ENCODE measurements around the gene IRAK2.
"Not testable (repeated sequence)": the region's sequence is repeated elsewhere in the genome, so short reads cannot be mapped to it uniquely, and the experiment has no call there.

IRAK2 gene

DNA sequence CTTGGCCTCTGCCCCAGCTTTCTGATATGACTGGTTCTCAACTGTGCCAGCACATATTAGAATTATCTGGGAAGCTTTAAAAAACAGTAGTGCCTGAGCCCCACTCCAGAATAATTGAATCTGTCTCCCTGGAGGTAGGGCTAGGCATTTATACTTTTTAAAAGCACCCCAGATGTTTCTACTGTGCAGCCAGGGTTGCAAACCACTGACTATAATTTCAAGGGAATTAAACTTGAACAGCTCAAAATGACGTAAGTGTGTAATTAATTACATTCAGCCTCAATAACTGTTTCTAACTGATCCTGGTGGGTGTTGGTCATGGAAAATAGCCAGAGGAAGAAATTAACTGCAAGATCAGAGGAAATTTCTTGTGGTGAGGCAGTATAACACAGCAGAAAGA, 4.4 kb upstream of the IRAK2 start:
- DNase-seq (ENCODE audit: low spot score), result no peak

DNA sequence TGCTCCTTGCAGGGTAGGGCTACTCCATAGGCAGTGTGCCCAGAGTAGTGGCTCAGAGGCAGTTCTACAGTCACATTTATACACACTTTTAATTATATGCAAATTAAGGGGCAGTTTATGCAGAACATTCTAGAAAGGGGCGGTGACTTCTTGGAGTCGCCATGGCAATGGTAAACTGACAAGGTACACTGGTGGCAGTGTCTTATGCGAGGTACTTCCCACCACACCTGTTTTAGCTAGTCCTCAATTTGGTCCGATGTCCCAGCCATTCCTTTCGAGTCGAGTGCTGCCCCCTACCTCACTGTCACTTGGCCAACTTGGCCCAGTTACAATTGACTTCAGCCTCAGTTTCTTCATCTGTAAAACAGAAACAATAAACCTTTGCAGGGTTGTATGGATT, 3.8 kb upstream of the IRAK2 start:
- no peak for DNase-seq (ENCODE audit: low spot score)

DNA sequence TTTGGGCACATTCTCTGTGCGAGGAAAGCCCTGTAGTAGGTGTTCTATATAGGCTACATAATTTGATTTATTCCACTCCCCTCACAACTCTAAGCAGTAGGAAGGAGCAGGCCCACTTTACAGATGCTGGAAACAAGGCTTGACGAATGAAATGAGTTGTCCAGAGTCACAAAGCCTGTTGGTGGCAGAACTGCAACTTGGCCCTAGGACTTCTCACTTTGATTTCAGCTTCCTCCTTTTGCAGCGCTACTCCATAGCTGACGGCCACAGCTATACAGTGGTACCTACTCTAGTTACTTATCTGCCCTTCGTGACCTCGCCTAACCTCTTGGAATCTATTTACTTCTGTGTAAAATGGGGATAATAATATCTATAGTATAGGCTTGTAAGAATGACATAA, 2.5 kb upstream of the IRAK2 start:
- no peak for DNase-seq (ENCODE audit: low spot score)

DNA sequence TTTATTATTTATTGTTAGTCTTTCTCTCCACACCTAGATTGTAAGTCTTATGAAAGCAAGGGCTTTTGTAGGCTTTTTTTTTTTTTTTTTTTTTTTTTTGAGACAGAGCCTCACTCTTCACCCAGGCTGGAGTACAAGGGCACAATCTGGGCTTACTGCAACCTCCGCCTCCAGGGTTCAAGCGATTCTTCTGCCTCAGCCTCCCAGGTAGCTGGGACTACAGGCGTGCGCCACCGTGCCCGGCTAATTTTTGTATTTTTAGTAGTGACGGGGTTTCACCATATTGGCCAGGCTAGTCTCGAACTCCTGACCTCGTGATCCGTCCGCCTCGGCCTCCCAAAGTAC, 546 bp upstream of the IRAK2 start:
- not testable (repeated sequence) for DNase-seq (ENCODE audit: low spot score)

DNA sequence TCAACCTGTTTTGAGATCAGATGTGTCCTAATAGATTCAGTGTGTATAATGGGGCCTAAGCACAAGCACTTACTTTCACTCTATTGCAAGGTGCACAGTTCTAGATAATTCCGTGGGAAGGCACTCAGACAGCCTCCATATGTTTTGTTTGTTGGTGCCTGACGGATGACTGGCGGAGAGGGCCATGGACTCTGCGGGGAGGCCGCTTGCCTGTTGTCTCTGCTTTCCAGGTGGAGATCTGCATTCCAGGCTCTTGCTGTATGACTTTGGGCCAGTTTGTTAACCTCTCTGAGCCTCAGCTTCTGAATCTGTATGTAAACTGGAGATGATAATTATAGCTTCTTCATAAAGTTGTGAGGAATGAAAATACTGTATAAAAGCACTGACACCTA, 1.5 kb downstream of the IRAK2 start:
- DNase-seq (ENCODE audit: low spot score), result no peak

DNA sequence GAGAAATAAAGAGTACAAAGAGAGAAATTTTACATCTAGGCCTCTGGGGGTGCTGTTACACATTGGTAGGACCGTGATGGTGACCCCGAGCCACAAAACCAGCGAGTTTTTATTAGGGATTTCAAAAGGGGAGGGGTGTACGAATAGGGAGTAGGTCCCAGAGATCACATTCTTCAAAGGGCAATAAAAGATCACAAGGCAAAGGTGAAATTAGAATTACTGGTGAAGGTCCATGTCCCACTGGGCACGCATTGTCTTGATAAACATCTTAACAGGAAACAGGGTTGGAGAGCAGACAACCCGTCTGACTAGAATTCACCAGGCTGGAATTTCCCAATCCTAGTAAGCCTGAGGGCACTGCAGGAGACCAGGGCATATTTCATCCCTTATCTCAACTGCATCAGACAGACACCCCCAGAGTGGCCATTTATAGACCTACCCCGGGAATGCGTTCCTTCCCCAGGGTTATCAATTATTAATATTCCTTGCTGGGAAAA, 4.3 kb downstream of the IRAK2 start:
- DNase-seq (ENCODE audit: low spot score), result peak; percentile 26

DNA sequence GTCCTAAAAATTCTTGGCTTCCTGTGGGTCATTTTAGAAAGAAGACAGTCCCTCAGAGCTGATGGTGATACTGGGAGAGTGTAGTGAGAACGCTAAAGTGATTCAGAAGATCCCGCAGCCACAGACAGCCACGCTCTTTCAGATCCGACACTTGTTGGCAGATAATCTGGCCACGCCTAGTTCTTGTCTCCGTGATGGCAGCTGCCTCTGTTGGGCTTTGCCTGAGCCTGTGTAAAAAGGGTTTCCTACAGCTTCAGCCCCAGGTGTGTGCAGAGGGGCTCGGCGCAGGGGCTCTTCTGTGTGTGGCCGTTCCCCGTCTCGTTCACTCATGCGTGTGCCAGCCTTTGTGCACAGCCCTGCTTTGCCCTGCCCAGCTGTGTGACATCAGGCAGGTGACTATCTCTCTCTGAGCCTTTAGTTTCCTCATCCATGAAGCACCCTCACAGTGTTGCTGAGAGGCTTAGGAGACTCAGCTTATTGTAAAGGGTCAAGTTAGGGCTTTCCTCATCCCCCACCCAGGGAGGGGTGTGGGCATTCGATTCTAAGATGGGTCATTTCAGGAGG, 6.3 kb downstream of the IRAK2 start:
- DNase-seq (ENCODE audit: low spot score), result no peak

DNA sequence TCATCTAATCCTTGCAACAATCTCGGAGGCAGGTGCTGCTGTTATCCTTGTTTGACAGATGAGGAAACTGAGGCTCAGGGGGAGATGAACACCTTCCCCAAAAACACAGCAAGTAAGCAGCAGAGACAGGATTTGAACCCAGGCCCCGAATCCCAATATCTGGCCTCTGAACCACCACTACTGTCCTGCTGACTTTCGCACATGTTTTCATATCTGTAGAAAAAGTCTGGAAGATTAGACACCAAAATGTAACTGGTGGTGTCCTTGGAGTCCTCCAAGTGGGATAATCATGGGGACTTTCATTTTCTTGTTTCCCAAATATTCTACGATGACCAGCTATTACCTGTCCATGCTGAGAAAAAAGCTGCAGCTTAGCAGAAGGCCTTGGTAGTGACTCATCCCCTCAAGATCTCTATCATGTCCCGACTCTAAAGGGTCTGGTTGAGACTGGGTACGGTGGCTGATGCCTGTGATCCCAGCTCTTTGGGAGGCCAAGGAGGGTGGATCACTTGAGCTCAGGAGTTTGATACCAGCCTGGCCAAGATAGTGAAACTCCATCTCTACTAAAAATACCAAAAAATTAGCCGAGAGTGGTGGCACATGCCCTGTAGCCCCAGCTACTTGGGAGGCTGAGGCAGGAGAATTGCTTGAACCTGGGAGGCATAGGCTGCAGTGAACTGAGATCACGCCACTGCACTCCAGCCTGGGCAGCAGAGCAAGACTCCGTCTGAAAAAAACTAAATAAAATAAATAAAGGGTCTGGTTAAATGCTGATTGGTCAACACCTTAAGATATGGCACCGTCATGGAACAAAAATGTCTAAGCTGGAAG, 8.6 kb downstream of the IRAK2 start:
- DNase-seq (ENCODE audit: low spot score), result peak; percentile 72

DNA sequence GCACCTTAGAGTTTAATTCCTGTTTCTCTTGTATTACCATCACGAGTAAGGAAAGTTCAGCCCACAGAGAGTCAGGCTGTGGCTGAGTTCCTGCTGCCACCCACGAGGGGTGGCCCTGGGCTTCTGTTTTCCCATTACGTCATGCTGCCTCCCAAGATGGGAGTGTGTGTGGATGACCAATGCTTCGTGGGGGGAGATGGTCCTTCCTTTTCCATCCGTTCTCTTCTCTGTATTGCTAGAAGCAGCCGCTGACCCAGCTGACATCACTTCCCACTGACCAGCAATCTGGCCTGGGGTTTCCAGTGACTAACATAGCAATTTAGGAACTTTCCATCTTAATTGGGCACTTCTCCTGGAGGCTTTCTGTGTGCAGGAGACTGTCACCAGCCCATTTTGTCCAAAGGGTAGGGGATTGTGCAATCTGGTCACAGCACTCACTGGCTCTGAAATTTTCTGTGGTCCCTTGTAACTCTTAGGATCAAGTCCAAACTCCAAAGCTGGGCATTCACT, 9.3 kb downstream of the IRAK2 start:
- peak; percentile 100 for DNase-seq (ENCODE audit: low spot score)

DNA sequence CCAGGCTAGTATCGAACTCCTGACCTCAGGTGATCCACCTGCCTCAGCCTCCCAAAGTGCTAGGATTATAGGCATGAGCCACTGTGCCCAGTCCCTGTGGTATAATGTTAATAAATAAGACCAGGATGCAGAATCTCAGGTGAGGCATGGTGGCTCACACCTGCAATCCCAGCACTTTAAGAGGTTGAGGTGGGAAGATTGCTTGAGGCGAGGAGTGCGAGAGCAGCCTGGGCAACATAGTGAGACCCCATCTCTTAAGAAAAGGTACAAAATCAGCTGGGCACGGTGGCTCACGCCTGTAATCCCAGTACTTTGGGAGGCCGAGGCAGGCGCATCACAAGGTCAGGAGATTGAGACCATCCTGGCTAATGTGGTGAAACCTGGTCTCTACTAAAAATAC, 10.6 kb downstream of the IRAK2 start:
- DNase-seq (ENCODE audit: low spot score), result not testable (repeated sequence)

DNA sequence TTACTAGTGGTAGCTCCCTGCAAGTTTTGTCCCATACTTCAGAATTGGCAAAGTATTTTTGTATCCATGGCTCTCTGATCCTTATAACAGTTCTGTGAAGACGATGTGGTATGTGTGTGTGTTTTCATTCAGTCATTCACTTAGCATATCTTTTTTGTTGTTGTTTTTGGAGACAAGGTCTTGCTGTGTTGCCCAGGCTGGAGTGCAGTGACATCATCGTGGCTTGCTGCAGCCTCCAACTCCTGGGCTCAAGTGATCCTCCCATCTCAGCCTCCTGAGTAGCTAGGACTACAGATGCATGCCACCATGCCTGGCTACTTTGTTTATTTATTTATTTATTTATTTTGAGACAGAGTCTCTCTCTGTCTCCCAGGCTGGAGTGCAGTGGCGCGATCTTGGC, 11.4 kb downstream of the IRAK2 start:
- not testable (repeated sequence) for DNase-seq (ENCODE audit: low spot score)

DNA sequence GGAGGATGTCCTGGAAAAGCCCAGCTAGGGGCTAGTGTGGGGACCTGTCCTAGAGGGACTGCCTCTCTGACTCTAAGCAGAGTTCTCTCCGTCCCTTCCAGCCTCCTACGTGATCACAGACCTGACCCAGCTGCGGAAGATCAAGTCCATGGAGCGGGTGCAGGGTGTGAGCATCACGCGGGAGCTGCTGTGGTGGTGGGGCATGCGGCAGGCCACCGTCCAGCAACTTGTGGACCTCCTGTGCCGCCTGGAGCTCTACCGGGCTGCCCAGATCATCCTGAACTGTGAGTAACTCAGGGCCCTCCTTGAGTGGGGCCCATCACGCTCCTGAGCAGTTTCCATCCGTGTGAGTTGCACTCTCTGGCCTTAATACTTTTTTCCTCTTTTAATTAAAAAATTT, 13.0 kb downstream of the IRAK2 start:
- no peak for DNase-seq (ENCODE audit: low spot score)

DNA sequence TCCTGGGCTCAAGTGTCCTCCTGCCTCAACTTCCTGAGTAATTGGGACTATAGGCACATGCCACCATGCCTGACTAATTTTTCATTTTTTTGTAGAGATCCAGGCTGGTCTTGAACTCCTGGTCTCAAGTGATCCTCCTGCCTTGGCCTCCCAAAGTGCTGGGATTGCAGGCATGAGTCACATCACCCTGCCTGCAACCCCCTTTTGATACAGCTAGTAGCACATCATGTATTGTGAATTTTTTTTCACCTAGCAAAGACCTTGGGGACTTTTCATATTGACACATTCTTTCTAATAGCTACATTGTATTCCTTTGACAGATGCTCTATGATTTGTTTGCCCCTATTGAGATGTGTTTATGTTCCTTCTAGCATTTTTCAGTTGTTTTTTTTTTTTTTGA, 14.2 kb downstream of the IRAK2 start:
- no peak for DNase-seq (ENCODE audit: low spot score)

DNA sequence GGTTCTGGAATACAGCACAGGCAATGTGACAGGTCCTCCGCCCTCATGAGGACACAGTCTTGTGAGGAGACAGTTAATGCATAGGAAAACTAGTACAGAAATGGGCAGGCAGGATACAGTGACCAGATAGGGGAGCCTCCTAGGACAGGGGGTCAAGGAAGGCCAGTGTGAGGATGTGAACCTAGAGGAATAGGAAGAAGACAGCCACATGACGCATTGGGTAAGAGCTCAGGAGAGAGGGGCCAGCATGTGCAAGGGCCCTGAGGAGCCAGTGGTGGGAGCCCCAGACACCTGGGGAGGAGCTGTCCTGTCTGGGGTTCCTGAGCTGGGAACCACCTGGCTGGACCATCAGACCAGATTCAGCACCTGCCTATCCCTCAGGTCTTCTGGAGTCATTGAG, 15.6 kb downstream of the IRAK2 start:
- DNase-seq (ENCODE audit: low spot score), result no peak

DNA sequence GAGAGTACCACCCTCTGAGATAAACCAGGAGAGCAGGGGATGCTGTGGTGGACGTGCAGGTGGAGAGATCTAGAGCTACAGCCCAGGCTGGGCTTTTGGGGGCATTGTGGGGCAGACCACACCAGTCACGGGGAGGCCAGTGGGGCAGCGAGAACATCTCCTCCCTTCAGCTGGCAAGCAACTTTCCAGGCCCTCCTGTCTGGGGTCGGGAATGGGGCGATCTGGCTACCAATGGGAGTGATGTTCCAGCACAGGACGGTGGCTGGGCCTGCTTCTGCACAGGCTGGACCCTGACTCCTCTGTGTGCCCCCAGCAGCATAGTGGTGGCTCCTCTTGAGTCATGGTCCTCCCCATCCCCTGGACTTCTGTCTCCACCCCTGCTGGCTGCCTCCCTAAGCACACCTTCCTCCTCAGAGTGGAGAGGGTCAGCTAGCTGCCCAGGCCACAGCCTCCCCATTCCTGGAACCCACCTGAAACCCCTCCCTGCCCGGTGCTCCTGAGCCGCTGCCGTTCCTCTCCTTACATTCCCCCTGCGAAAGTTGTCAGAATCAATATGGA, 16.1 kb downstream of the IRAK2 start:
- DNase-seq (ENCODE audit: low spot score), result no peak

DNA sequence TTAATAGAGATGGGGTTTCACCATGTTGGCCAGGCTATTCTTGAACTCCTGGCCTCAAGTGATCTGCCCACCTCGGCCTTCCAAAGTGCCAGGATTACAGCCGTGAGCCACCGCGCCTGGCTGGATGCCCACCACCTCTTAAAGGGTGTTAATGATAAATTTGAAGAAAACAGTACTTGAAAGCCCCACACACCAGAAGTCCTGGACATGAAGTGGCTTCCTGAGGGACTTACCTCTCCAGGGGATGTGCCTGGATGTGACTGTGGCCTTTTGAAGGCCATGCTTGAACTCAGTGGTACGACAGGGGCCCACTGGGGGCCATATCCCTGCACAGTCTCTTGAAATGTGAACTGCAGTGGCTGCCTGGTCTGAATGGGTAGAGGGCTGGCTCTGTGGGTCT, 18.2 kb downstream of the IRAK2 start:
- no peak for DNase-seq (ENCODE audit: low spot score)

DNA sequence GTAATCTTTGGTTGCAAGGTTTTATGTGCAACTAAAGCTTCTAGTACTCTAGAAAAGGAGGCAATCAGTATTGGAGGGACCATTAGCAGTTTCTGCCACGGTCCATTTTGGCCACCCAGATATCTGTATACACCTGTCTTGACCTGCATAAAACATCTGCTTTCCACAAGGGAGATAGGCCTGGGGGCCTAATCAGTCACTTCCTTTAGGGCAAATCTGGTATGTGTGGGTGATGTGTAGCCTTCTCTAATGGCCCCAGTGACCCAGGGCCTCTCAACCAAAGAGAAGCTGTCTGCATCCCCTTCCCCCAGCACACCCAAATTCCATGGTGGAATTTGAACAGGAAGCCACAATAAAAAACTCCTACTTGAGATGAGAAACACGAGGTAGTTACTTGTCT, 19.5 kb downstream of the IRAK2 start:
- peak; percentile 37 for DNase-seq (ENCODE audit: low spot score)

DNA sequence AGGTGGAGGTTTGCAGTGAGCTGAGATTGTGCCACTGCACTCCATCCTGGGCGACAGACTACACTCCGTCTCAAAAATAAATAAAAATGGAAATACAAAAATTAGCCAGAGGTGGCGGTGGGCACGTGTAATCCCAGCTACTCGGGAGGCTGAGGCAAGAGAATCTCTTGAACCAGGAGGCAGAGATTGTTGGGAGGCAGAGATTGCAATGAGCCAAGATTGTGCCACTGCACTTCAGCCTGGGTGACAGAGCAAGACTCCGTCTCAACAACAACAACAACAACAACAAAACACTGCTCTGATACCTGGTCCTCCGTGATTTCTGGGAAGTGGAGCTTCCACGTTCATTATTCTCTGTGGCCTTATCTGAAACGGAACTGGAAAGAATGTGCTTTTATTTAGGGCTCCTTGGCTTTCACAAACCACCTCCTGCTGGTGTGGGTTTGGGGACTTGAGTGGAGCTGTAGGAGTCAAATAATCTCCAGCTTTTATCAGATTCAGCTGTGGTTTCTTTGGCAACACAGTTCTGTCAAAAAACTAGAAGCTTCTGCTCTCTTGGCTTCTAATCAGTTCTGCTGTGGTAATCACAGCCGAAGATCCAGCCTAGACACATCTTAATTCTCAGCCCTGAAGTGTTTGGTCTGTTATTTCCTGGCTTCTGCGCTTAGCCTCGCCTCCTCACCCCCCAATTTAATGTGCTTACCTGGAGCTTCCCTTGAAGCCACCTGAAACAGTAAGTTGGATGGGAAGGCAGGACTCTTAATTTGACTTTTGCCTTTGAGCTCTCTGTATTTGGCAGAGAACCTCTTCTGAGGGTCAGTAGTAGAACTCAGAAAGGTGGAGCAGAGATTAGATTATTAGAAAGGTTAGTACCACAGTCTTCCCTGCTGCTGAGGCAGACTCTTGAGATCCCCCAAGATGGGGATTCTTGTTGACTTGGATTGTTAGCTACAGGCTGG, 21.4 kb downstream of the IRAK2 start:
- DNase-seq (ENCODE audit: low spot score), result no peak

DNA sequence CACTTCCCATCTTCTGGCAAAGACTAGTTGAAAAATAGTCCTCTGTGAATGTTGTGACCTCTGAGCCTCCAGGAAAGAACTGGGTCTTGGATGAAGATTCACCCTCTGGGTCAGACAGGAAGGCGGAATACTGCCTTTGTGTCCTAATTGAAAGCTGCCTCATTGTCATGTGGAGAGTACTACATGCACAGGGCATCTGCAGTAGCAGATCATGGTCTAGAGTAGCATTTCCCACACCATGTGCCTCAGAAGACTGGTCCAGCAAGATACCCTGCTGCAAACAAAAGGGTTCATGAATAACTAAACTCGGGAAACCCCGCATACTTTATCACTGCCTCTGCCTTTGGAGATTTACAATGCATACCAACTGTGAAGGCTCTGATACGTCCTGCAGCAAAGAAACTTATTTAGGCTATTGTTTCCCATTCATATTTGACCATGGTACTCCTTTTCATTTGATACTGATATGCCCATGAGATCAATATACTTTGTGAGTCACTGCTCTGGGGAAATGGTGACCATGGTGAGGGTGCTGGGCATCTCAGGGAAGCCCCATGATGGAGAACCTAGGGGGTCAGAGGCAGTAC, 22.7 kb downstream of the IRAK2 start:
- DNase-seq (ENCODE audit: low spot score), result peak; percentile 41

DNA sequence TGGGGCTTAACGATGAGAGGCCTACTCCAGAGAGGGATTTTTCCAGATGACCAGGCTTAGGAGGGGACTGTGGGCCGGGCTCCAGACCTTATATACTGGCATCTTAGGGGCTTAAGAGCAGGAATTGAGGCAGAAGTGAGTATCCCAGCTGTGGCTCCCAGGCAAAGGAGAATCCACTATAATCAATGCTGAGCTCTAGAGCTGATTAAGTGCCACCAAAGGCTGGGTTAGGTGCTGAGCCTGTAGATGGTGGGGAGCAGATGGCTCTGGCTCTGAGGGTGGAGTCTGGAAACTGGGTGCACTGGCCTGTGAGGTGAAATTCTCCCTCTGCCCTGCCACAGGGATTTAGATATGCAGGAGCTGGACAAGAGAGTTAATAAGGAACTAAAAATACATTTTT, 23.2 kb downstream of the IRAK2 start:
- no peak for DNase-seq (ENCODE audit: low spot score)

DNA sequence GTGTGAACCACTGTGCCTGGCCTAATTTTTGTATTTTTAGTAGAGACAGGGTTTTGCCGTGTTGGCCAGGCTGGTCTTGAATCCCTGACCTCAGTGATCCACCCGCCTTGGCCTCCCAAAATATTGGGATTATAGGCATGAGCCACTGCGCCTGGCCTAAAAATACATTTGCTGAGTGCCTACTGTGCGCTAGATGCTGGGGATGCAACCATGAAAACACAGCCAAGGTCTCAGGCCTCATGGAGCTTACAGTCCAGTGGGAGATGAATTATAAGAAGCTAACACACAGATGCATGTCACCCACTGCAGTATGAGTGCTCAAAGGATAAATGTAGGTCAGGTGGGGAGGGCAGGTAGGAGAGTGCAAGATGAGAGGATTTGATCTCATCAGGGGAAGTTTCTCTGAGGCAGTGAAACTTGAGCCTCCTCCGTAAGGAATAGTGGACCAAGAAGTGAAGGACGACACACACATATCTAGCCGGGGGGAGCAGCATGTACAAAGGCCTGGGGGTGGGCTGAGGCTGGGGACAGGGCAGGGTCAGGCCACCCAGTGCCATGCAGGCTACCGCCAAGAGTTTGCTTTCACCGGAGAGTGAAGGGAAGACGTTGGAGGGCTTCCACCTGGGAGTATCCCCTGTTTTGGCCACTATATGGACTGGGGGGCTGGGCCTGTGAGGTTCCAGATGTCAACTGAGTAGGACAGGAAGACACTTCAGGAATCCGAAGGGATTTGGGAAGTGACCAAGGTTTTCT, 24.3 kb downstream of the IRAK2 start:
- no peak for DNase-seq (ENCODE audit: low spot score)
